HCT116 (cell line): Measurements from ENCODE around the gene OPRL1. TPM values are rescaled to one million over a fixed set of nuclear protein-coding genes. Genes with fewer than 3 reads are reported as not detected.

ENCODE experiments used
- ATAC-seq: fragments of 200-7000 bp; cut with Tn5 transposase; 2 replicates; pipeline ENCODE4 v1.9.1; 2020; ENCODE audit warnings: mild to moderate bottlenecking, moderate library complexity
- BruUV-seq: library from RNA; stranded (reverse); fragments of 400-500 nt; replicated peaks from 2 replicates; lab custom pipeline; 2021; lab: Mats Ljungman, UMichigan
- CTCF ChIA-PET: fragments of 300-600 bp; sonication (Branson Sonifier 250); formaldehyde crosslinking; loops from one replicate; lab custom pipeline; 2021; ENCODE audit warnings: antibody characterized with exemption; lab: Charles Lee
- POLR2A ChIA-PET: fragments of 300-600, 350-600 bp; sonication (Branson Sonifier 250); formaldehyde crosslinking; loops from one replicate; lab custom pipeline; 2021; ENCODE audit warnings: antibody characterized with exemption; lab: Charles Lee
- RAD21 ChIA-PET, 2 experiments: fragments of 300-600 bp; sonication (Branson Sonifier 250); formaldehyde crosslinking; loops; one replicate each; lab custom pipeline; 2023; ENCODE audit warnings: low total read pairs in 2 of 2; ENCODE audit not compliant: uncharacterized antibody in 2 of 2, unreplicated experiment in 2 of 2, low non-redundant PET in 1 of 2; lab: Charles Lee
- DNase-seq: peaks from one replicate; pipeline ENCODE4 v3.0.0-alpha.2; 2010; ENCODE audit warnings: low read depth, low spot score
- H2AFZ ChIP-seq: fragments of 200-600 bp; shearing (Covaris generic), sonication (generic); 2 replicates; pipeline ENCODE4 v1.6.1; 2017; ENCODE audit warnings: low read depth, mixed run types, mixed read lengths, antibody characterized with exemption, low read length; ENCODE audit not compliant: poor library complexity, severe bottlenecking
- H3K27ac ChIP-seq: 2 replicates; pipeline ENCODE4 v1.5.1; 2012; ENCODE audit warnings: low read depth, low read length
- H3K27me3 ChIP-seq: fragments of 200-600 bp; sonication (generic); 2 replicates; pipeline ENCODE4 v1.6.1; 2016; ENCODE audit warnings: mixed run types, low read length, mixed read lengths; ENCODE audit not compliant: insufficient read depth
- H3K36me3 ChIP-seq, 2 experiments: fragments of 200-500 bp in 1 of 2; fragments of 200-600 bp in 1 of 2; sonication (Bioruptor generic) in 1 of 2; sonication (generic) in 1 of 2; 2 replicates each; pipeline versions ENCODE4 v1.5.1 to v1.6.1; 2014 to 2016; ENCODE audit warnings: low read length in 2 of 2, inconsistent platforms in 1 of 2, mixed read lengths in 1 of 2, mixed run types in 1 of 2; ENCODE audit not compliant: insufficient read depth in 2 of 2, control insufficient read depth in 1 of 2
- H3K4me1 ChIP-seq, 2 experiments: fragments of 200-600 bp in 1 of 2; sonication (generic) in 1 of 2; 2 replicates each; pipeline versions ENCODE4 v1.5.1 to v1.6.1; 2012 to 2017; ENCODE audit warnings: low read length in 2 of 2, inconsistent platforms in 1 of 2, mild to moderate bottlenecking in 1 of 2, mixed read lengths in 1 of 2, mixed run types in 1 of 2, moderate library complexity in 1 of 2; ENCODE audit not compliant: insufficient read depth in 2 of 2, control insufficient read depth in 1 of 2
- H3K4me2 ChIP-seq: fragments of 200-600 bp; sonication (generic); 2 replicates; pipeline ENCODE4 v1.6.1; 2017; ENCODE audit warnings: mixed run types, low read length, mixed read lengths
- H3K4me3 ChIP-seq, 2 experiments: fragments of 200-600 bp in 1 of 2; sonication (generic) in 1 of 2; replicated peaks in 1 of 2; 2 replicates each; pipeline ENCODE4 v1.5.1; 2011 to 2016; ENCODE audit warnings: low read length in 2 of 2, control low read depth in 1 of 2, low read depth in 1 of 2, mild to moderate bottlenecking in 1 of 2, mixed read lengths in 1 of 2, mixed run types in 1 of 2
- H3K79me2 ChIP-seq: fragments of 200-600 bp; sonication (generic); 2 replicates; pipeline ENCODE4 v1.6.1; 2017; ENCODE audit warnings: mild to moderate bottlenecking, mixed run types, low read length, moderate library complexity, mixed read lengths; ENCODE audit not compliant: insufficient read depth
- H3K9ac ChIP-seq: fragments of 200-600 bp; sonication (generic); 2 replicates; pipeline ENCODE4 v1.6.1; 2016; ENCODE audit warnings: low read length, mixed read lengths
- H3K9me2 ChIP-seq: fragments of 200-600 bp; sonication (generic), shearing (Covaris generic); 2 replicates; pipeline ENCODE4 v1.6.1; 2017; ENCODE audit warnings: mixed run types, mild to moderate bottlenecking, moderate library complexity; ENCODE audit not compliant: insufficient read depth
- H3K9me3 ChIP-seq, 2 experiments: fragments of 200-500 bp in 1 of 2; fragments of 200-600 bp in 1 of 2; sonication (Bioruptor generic) in 1 of 2; sonication (generic) in 1 of 2; 2 replicates each; pipeline ENCODE4 v1.6.1; 2014 to 2017; ENCODE audit warnings: low read length in 2 of 2, mixed read lengths in 2 of 2, inconsistent platforms in 1 of 2, low read depth in 1 of 2, mild to moderate bottlenecking in 1 of 2, mixed run types in 1 of 2, moderate library complexity in 1 of 2; ENCODE audit not compliant: control insufficient read depth in 1 of 2, insufficient read depth in 1 of 2
- H4K20me1 ChIP-seq: fragments of 200-600 bp; sonication (generic), shearing (Covaris generic); 2 replicates; pipeline ENCODE4 v1.6.1; 2017; ENCODE audit warnings: mixed run types, mild to moderate bottlenecking, moderate library complexity; ENCODE audit not compliant: insufficient read depth
- CBX3 ChIP-seq: IDR thresholded peaks from 2 replicates; pipeline ENCODE4 v1.6.1; 2012; ENCODE audit warnings: low read depth
- FOSL1 ChIP-seq: IDR thresholded peaks from 2 replicates; pipeline ENCODE4 v1.6.1; 2012; ENCODE audit warnings: low read depth
- JUND ChIP-seq: IDR thresholded peaks from 2 replicates; pipeline ENCODE4 v1.6.1; 2012
- REST ChIP-seq: IDR thresholded peaks from 2 replicates; pipeline ENCODE4 v1.6.1; 2012; ENCODE audit warnings: low read depth
- YY1 ChIP-seq: IDR thresholded peaks from 2 replicates; pipeline ENCODE4 v1.6.1; 2011; ENCODE audit warnings: low read length, low read depth, moderate library complexity, mild to moderate bottlenecking; ENCODE audit not compliant: insufficient replicate concordance; ENCODE audit errors: extremely low read depth
- ZNF274 ChIP-seq: fragments of 200-500 bp; sonication (Bioruptor generic); IDR thresholded peaks from 2 replicates; pipeline ENCODE4 v1.6.1; 2014; ENCODE audit warnings: mild to moderate bottlenecking, low read depth, low read length, inconsistent platforms
- intact Hi-C: fragments of 100-400 bp; cut with micrococcal nuclease; formaldehyde crosslinking; loops from 2 replicates; pipeline ENCODE4 v1.10.0; 2022
- total RNA-seq: library from RNA; stranded (reverse); gene quantifications from one replicate; pipeline ENCODE4 v1.2.1, GENCODE V29; 2021; ENCODE audit not compliant: unreplicated experiment
- TF ChIP-seq, protein P1 (sequence below): IDR thresholded peaks from 2 replicates; pipeline ENCODE4 v1.6.1; 2012
- TF ChIP-seq, protein P2 (sequence below): IDR thresholded peaks from 2 replicates; pipeline ENCODE4 v1.6.1; 2011; ENCODE audit warnings: mild to moderate bottlenecking, low read length, moderate library complexity; ENCODE audit not compliant: insufficient replicate concordance; ENCODE audit errors: extremely low read depth

OPRL1 gene
- total RNA-seq, 1 experiment from 2014 or later: 1.6 TPM

- TF ChIP-seq, protein P1, sequence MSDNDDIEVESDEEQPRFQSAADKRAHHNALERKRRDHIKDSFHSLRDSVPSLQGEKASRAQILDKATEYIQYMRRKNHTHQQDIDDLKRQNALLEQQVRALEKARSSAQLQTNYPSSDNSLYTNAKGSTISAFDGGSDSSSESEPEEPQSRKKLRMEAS: no peak
- no peak for TF ChIP-seq YY1
- TF ChIP-seq FOSL1: no peak
- TF ChIP-seq, protein P2, sequence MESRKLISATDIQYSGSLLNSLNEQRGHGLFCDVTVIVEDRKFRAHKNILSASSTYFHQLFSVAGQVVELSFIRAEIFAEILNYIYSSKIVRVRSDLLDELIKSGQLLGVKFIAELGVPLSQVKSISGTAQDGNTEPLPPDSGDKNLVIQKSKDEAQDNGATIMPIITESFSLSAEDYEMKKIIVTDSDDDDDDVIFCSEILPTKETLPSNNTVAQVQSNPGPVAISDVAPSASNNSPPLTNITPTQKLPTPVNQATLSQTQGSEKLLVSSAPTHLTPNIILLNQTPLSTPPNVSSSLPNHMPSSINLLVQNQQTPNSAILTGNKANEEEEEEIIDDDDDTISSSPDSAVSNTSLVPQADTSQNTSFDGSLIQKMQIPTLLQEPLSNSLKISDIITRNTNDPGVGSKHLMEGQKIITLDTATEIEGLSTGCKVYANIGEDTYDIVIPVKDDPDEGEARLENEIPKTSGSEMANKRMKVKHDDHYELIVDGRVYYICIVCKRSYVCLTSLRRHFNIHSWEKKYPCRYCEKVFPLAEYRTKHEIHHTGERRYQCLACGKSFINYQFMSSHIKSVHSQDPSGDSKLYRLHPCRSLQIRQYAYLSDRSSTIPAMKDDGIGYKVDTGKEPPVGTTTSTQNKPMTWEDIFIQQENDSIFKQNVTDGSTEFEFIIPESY: no peak
- no peak for TF ChIP-seq ZNF274
Observed at GRCh38 chr20:64080813-64081623, 1.1 kb downstream of the OPRL1 start (continued).

GRCh38 chr20:64081624-64081964 lies 1.7 kb downstream of the OPRL1 start:
- Histone ChIP-seq H3K9me3 (no peaks in the 10 kb centered on the region; a peak in 1 of 4 replicates), H3K27me3 (no peaks in the 10 kb centered on the region), H3K4me1 (peaks cover 14 to 21% of the 10 kb centered on the region in 2 experiments), H3K9me2 (no peaks in the 10 kb centered on the region), H3K9ac (no peak overlapping the region), H2AFZ (no peak overlapping the region), H3K79me2 (peaks cover 9% of the 10 kb centered on the region; the same call in 1 of the 2 replicates), H3K4me3 (no peak overlapping the region), H4K20me1 (no peaks in the 10 kb centered on the region), H3K27ac (no peak overlapping the region), H3K36me3 (no peaks in the 10 kb centered on the region)
- CTCF ChIA-PET: interaction anchor here (1.1 kb wide), 1 partner anchor 21 kb away, joined by 3 read pairs; no protein-coding TSS in a partner anchor
- intact Hi-C loops: no loop called here
- DNase-seq: no peak
- RAD21 ChIA-PET: no interaction called here
- ATAC-seq: no peak
- BruUV-seq: no TSS peak
- no peak for TF ChIP-seq JUND
- no peak for TF ChIP-seq REST
- no peak for TF ChIP-seq CBX3
- TF ChIP-seq, all 23 proteins: peak for 0
- POLR2A ChIA-PET: no interaction called here
- H3K4me2 ChIP-seq: no peak overlapping the region
